HL-60/S4 treated with phorbol 12-myristate 13-acetate at 8.2 ng/mL for 4 days and 3 days (cell line): ENCODE measurements around the gene TMEM52.

Experiments
- in situ Hi-C: fragments of 300-500 bp; cut with MboI; formaldehyde crosslinking; loops from 2 replicates; pipeline ENCODE4 v1.15.0; 2022; ENCODE audit warnings: low sequenced_read_pairs

Gene TMEM52

DNA sequence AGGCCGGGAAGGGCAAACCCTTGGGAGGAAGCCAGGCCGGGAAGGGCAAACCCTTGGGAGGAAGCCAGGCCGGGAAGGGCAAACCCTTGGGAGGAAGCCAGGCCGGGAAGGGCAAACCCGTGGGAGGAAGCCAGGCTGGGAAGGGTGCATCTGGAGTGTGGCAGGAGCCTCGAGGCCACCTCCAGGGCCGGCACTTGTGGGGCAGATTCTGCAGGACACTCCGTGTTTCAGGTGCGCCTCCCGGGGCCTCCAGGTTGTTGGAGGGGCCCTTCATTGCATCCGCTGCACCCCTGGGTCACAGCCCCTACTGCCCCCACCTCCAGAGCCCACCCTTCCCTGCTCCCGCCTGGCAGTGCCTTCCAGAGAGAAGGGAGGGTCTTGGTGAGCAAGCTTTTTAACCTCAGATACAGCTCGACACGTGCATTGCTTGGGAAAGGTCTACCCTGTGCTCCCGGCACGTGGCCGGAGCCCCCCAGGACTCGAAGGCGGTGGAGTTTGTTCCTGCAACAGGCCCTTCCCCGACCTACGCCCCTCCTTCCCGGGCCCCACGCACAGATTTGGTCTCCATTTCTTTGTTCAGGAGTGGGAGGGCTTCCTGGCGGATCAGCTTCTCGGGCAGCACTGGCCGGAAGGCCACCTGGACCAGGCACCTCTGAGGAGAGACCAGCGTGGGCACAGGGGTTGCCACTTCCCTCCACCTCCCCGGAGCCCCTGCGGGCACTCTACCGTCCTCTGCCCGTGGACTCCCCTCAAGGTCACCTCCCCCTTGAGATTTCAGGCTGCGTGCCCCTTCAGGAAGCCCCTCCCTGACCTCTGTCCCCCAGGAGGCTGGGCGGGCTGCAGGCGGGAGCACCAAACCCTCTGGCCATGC is 9.4 kb upstream of the TMEM52 start:
- in situ Hi-C loops = no loop called here

- in situ Hi-C loops = no loop called here
Observed at GRCh38 chr1:1927751-1928150, 8.7 kb upstream of the TMEM52 start.

- in situ Hi-C loops = no loop called here
Observed at GRCh38 chr1:1926886-1927660, 8.0 kb upstream of the TMEM52 start.

DNA sequence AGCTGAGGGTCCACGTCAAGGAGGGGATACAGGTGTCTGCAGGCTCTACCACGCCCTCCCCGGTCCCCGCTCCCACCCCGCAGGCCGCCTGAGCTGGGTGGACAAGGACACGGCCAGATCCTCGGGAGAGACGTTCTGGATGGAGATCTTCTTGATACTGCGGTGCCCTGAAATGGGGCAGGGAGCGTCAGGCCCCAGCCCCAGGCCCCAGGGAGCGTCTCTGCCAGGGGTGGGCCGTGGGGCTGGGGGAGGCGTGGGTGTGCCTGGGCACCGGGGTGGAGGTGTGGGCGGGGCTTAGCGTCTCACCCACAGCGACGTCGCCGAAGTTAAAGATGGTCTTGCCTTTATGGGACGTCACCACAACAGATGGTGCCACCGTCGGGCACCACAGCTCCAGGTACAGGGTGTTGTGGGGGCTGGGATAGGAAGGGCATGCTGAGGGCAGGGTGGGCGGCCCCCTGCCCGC is 7.3 kb upstream of the TMEM52 start:
- in situ Hi-C loops = no loop called here

DNA sequence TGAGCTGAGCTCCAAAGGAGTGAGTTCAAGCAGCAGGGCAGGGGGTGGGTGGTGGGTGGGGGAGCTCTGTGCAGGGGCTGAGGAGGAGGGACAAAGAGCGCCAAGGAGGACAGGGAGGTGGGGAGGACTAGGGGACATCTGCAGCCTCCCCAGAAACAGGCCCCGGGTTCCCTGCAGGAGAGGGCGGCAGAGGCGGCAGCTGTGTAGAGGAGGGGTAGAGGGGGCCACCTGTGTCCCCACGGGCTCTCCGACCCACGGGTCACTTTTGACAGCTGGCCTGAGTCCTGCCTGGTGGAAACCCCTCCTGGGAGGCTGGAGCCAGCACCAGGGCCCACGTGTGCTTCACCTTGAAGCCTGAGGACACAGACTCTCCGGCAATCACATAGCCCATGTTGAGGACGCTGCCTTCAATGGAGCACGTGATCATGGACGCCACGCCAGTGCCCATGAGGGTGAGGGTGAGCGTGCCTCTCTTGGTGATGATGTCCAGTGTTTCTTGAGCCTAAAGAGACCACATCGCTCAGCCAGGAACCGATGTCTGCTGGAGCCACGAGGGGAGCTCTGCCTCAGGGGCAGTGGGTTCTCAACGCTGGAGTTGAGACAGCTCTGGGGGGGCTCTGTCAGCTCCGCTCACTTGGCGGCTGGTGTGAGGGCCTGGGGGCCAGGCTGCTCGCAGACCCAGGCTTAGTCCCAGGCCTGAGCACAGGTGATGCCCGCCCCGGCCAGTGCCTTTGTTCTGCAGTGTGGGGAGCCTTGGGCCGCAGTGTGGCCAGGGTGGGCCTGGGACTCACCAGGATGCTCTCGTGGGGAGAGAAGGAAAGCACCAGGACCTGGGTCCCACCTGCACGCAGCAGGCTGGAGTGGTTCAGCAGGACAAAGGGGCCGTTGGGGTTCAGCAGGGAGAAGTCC is 6.6 kb upstream of the TMEM52 start:
- in situ Hi-C loops = no loop called here

DNA sequence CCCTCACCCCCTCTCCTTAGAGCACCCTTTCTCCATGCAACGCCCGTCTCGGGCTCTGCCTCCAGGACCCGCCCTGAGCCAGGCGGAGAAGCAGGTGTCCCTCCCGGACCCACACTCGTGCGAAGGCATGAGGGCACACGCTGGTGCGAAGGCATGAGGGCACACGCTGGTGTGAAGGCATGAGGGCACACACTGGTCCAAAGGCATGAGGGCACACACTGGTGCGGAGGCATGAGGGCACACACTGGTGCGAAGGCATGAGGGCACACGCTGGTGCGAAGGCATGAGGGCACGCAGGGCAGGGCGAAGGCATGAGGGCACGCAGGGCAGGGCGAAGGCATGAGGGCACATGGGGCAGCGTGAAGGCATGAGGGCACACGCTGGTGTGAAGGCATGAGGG is 5.8 kb upstream of the TMEM52 start:
- in situ Hi-C loops = no loop called here

GRCh38 chr1:1924386-1924785 is 5.3 kb upstream of the TMEM52 start:
- in situ Hi-C loops = no loop called here

GRCh38 chr1:1922956-1923833 is 4.1 kb upstream of the TMEM52 start:
- in situ Hi-C loops = no loop called here

GRCh38 chr1:1922702-1922955 is 3.5 kb upstream of the TMEM52 start:
- in situ Hi-C loops = no loop called here

DNA sequence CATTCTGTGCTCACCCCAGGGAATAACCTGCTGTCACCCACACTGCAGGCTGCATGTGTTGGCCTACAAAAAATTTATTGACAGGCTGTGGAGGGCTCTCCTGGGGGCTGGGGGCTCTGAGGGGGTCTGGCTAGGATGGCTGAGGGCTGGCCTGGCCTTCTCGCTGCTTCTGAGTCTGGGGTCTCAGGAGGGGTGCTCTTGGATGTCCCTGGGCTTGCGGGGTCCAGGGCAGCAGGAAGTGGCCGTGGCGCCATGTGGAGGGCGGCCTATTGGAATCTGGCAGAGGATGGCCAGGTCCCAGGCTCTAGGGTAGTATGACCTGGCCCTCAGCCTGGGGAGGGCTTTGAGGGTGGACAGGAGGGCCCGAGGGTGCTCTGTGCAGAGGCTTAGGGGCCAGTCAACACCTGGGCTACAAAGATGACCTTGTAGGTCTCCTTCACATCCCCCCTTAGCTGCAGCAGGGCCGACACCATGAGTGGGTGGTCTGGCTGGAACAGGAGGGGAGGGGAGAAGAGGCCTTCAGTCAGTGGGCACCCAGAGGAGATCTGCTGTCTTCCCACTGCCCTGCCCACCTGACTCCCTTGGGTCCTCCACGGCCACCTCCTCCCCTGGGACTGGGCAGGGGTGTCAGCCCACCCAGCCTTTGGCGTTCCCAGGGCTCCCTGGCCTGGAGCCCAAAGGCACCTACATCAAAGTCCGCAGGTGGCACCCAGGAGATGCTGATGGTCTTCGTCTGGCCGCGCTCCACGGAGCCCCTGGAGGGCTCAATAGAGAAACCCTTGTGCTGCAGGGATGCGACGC is 3.0 kb upstream of the TMEM52 start:
- in situ Hi-C loops = no loop called here

GRCh38 chr1:1921459-1921862 is 2.4 kb upstream of the TMEM52 start:
- in situ Hi-C loops = no loop called here

GRCh38 chr1:1920608-1921458 is 1.8 kb upstream of the TMEM52 start:
- in situ Hi-C loops = no loop called here

DNA sequence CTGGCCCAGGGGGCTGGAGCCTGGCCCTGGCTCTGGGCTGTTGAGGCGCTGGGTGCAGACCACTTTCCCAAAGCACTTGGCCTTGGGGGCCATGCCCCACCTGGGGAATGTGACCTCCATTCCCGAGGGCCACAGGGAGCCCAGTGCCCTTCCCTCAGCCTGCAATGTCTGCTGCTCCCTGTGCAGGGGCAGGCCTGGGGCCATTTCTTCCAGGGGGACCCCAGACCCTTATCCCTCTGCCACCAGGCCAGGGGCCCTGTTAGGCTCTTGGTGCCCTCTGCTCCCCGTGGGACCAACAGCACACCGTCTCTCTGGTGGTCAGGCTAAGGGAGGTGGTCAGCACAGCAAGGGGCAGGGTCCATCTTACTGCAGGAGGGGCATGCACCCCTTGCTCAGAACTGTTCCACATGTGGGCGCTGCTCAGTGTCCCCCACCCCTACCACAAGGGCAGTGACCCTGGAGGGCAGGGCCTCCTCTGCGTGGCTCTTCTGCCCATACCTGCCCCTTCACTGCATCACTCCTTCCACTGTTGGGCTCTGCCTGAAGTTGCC is 1.1 kb upstream of the TMEM52 start:
- in situ Hi-C loops = no loop called here

DNA sequence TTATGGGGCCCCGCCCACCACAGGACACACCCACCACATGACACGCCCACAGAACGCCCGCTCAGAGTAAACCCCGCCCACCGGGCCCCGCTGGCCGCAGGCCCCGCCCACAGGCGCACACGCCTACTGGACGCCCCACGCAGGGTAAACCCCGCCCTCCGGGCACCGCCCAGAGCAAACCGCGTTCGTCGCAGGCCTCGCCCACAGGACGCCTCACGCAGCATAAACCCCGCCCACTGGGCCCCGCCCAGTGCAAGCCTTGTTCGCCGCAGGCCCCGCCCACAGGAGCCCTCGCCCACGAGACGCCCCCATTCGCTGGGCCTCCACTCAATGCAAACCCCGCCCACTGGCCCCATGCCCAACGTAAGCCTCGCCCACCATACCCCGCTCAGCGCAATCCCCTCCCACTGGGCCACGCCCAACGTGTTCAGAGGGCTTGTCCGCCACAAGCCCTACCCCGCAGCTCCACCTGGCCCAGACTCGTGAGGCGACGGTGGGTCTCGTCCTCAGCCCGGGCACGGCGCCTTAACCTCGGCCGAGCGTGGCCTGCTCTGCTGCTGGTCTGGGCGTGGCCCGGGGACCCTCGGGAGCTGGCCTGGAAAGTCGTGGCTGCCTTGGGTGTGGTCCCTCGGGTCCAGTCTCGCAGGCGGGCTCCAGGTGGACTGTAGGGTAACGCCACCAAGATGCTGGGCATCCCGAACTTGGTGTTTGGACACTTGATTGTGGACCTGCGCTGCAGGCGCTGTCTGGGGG is 401 bp upstream of the TMEM52 start:
- in situ Hi-C loops = no loop called here

GRCh38 chr1:1917995-1918900 is 831 bp downstream of the TMEM52 start:
- in situ Hi-C loops = no loop called here

DNA sequence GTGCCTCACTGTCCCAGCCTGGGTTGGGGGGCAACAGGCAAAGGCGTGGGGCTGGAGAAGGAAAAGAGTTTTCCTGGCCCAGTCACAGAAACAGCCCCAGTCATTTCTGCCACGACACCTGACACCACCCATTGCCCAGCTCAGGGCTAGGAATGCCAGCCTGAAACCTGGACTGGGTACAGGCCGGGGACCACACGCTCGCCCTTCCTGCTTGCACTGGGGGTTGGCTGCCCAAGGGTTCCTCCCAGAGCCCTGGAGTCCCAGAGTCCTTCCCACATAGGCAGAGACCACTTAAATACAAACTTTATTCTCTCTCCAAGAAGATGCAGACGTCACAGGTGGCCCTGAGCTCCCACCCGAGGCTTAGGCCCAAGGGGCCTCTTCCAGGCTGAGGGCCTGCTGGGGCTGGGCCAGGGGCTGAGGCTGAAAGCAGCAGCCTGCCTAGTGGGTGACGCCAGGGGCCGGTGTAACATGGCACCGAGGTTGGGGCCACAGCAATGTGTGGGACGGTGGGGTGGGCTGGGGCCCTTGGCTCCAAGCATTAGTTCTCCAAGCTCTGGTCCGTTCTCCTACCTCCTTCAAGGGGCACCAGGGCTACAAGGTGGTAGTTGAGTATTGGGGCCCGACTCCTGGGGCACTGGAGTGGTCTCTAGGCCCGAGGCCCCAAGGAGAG is 1.6 kb downstream of the TMEM52 start:
- in situ Hi-C loops = no loop called here
